Measurements from ENCODE around the gene NHSL2. TPM values are rescaled to one million over a fixed set of nuclear protein-coding genes. Genes with fewer than 3 reads are reported as not detected.

The NHSL2 gene
- total RNA-seq, 1 experiment from 2014 or later: not detected

GRCh38 chrX:72026341-72027023, 115.8 kb downstream of the NHSL2 start:
- no peak for DNase-seq (ENCODE audit: low read depth, low spot score)
- in situ Hi-C loops (cut with HindIII; ENCODE audit: low pct_unique_long_range_greater_than_20kb, low sequenced_read_pairs): no loop called here

DNA sequence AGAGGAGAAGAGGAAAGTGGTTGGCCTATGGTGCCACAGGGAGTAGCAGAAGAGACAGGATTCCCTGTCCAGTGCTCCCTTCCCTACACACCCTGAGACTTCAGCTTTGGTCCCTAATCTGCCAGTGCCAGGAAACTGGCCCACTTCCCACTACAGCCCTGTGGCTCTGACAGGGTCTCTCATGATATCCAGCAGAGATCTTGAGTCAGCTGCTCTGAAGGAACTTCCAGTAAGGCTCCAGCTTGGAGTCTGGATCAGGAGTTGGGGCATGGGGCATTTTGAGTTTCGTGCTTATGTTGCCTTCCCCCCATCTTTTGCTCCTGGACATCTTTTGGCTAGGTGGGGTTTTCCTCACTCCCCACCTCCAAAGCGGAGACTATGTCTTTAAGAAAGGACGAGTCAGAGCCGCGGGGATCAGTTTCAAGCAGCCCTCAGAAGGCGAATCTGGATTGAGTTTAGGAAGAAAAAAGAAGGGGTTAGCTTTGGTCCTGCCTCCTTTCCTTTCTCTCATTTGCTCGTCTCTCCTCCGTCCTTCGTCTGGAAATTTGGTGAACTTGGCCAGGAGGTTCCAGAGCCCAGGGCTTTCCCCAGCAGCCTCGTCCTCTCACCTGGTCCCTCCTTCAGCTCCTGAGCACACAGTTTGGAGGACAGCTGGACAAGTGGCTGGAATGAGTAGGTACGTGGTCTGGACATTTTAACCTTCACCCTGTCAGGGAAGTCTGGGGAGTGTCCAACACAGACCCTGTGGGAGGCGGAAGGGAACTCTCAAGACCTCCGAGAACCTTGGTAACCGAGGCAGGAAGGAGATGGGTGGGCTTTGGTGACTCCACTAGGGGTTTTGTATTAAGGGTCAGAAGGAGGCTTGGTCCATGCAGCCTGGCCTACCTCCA, 116.6 kb downstream of the NHSL2 start:
- in situ Hi-C loops (cut with HindIII; ENCODE audit: low pct_unique_long_range_greater_than_20kb, low sequenced_read_pairs): no loop called here
- DNase-seq (ENCODE audit: low read depth, low spot score): no peak

DNA sequence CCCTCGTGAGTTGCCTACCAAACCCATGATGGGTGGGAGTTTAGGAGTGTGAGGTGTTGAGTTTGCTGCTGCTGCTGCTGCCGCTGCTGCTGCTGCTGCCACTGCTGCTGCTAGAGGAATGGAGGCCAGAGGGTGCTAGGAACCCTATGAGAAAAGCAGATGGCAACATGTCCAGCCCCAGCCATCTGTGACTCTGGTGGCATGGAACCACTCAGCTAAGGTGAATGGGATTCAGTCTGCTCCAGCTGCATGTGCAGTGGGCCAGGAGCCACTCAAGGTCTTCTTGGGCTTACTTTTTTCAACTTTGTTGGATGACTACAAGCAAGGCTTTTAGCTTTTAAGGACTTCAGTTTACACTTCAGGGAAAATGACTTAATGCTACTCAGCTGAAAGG, 117.3 kb downstream of the NHSL2 start:
- DNase-seq (ENCODE audit: low read depth, low spot score): no peak
- in situ Hi-C loops (cut with HindIII; ENCODE audit: low pct_unique_long_range_greater_than_20kb, low sequenced_read_pairs): no loop called here

- no peak for DNase-seq (ENCODE audit: low read depth, low spot score)
- in situ Hi-C loops (cut with HindIII; ENCODE audit: low pct_unique_long_range_greater_than_20kb, low sequenced_read_pairs): no loop called here
These were observed 118.2 kb downstream of the NHSL2 start for GRCh38 chrX:72028701-72029470.

GRCh38 chrX:72029483-72030411, 119.1 kb downstream of the NHSL2 start:
- no peak for DNase-seq (ENCODE audit: low read depth, low spot score)
- in situ Hi-C loops (cut with HindIII; ENCODE audit: low pct_unique_long_range_greater_than_20kb, low sequenced_read_pairs): no loop called here

DNA sequence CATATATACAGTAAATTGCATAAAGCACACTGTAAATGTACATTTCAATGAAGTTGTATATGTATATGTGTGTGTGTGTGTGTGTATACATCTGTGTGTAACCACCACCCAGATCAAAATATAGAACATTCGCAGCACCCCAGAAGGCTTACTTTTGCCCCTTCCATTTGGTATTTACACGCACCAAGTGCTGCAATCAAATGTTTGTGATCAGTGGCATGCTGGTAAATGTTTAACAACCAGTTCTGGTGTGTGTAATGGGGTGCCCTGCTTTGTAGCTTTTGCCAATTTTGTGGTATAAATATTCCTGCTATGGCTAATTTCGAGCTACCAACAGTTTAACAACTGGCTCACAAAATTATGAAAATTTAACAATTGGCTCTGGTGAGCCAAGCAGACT, 119.8 kb downstream of the NHSL2 start:
- in situ Hi-C loops (cut with HindIII; ENCODE audit: low pct_unique_long_range_greater_than_20kb, low sequenced_read_pairs): no loop called here
- DNase-seq (ENCODE audit: low read depth, low spot score): no peak

- DNase-seq (ENCODE audit: low read depth, low spot score): no peak
- in situ Hi-C loops (cut with HindIII; ENCODE audit: low pct_unique_long_range_greater_than_20kb, low sequenced_read_pairs): no loop called here
These were observed 120.5 kb downstream of the NHSL2 start for GRCh38 chrX:72031118-72031517.

GRCh38 chrX:72031634-72032033, 121.0 kb downstream of the NHSL2 start:
- in situ Hi-C loops (cut with HindIII; ENCODE audit: low pct_unique_long_range_greater_than_20kb, low sequenced_read_pairs): no loop called here
- no peak for DNase-seq (ENCODE audit: low read depth, low spot score)

DNA sequence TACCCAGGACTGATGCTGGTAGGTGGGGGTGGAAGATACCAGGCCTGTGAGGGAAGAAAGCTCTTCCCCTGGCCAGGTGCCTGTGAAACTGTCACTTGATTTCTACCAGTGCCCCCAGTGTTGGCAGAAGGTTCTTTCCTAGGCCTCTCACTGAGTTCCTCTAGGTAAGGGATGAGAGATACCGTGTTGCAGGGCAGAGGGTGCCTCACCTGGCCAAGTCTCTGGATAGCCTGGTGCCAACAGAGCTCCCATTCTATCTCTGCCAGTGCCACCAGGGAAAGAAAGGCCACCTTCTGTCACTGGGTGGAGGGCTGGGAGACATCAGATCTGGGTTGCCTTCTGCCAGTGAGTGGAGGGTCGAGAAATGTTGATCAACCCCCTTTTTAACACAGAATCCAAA, 127.0 kb downstream of the NHSL2 start:
- in situ Hi-C loops (cut with HindIII; ENCODE audit: low pct_unique_long_range_greater_than_20kb, low sequenced_read_pairs): no loop called here
- DNase-seq (ENCODE audit: low read depth, low spot score): no peak

DNA sequence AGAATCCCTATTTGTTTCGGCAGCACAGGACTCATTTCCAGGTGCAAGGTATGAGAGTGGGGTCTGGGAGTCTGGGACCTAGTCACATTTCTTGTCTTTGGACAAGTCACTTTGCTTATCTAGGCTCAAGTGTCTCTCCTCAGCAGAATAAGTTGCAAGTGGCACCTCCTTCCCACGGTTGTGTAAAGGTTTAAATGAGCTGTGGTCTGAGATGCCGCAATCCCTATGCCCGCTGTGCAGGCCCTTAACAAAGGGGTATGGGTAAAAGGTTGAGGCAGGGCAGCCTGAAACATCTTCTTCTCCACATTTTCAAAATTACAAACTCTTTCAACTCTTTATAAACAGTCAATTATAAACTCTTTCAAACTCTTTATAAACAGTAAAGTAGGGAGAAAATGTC, 127.4 kb downstream of the NHSL2 start:
- no peak for DNase-seq (ENCODE audit: low read depth, low spot score)
- in situ Hi-C loops (cut with HindIII; ENCODE audit: low pct_unique_long_range_greater_than_20kb, low sequenced_read_pairs): no loop called here

DNA sequence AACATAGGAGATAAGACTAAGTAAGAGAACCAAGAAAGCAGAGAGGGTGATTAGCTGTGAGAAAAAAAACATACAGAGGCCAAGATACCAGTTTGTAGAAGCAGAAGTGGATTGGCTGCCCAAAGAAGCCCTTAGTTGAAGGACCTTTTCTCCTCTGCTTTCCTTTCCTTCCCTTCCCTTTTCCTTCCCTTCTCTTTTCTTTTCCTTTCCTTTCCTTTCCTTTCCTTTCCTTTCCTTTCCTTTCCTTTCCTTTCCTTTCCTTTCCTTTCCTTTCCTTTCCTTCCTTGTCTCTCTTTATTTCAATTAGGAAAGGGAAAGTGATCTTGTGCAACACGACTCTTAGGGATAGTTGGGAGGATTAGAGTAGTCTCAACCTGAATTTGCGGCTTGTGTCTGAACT, 128.2 kb downstream of the NHSL2 start:
- in situ Hi-C loops (cut with HindIII; ENCODE audit: low pct_unique_long_range_greater_than_20kb, low sequenced_read_pairs): no loop called here
- no peak for DNase-seq (ENCODE audit: low read depth, low spot score)

GRCh38 chrX:72040506-72040905, 129.9 kb downstream of the NHSL2 start:
- in situ Hi-C loops (cut with HindIII; ENCODE audit: low pct_unique_long_range_greater_than_20kb, low sequenced_read_pairs): no loop called here
- no peak for DNase-seq (ENCODE audit: low read depth, low spot score)

DNA sequence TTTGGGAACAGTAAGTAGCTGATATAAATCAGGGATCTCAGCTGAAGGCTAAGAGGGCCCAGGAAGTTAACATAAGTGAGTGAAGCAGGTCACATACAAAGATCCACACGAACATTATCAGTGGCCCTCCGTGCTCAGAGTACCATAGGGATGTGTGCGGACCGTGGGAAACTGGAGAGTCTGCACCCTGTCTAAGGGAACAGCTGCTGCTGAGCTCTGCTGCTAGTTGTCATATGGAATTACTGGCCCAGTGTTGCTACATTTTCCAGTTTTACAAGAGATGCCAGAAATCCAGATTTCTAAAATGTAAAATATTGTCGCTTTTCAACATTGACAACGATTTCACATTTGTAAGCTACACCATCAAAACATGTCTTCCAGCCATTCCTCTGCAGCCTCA, 130.5 kb downstream of the NHSL2 start:
- DNase-seq (ENCODE audit: low read depth, low spot score): no peak
- in situ Hi-C loops (cut with HindIII; ENCODE audit: low pct_unique_long_range_greater_than_20kb, low sequenced_read_pairs): no loop called here

DNA sequence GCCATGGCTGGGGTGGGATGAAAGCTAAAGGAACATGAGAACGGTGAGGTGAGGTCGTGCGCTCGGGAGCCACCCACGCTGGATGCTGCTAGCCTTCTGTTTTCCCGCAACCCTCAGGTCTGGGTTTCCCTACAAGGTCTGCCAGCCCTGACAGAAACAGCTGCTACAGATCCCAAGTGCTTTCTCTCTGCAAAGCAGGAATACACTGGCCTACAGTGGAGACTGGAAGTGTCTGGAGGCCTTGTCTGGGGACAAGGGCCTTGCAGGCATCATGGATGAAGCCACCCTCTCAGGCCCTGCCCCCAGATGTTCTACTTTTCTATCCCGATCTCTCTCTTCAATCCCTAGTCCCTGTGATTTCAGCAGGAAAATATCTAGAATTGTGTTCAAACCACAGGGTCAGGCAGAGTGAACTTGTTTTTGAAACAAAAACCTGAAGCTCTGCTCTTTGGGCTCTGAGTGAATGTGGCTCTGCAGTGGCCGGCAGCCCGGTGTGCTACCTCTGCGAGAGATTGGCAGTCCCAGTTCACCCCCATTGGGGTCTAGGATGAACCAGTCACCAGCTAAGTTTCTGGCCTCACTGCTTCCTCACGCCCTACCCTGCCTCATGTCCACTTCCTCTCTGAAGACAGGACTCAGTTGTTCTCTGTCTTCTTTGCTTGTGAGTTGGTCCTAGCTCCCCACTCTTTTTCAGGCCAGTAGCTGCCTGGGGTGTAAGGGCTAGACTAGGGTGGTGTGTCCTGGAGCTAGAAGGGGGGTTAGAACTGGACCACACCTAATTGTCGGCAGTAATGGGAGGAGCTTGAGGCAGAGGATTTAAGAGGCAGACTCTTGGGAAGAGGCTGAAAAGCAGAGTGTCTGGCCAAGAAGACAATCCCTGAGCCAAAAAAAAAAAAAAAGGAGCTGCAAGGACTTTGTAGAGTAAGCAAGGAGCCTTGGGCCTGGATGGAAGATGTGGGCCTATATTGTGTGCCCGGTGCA, 131.5 kb downstream of the NHSL2 start:
- no peak for DNase-seq (ENCODE audit: low read depth, low spot score)

DNA sequence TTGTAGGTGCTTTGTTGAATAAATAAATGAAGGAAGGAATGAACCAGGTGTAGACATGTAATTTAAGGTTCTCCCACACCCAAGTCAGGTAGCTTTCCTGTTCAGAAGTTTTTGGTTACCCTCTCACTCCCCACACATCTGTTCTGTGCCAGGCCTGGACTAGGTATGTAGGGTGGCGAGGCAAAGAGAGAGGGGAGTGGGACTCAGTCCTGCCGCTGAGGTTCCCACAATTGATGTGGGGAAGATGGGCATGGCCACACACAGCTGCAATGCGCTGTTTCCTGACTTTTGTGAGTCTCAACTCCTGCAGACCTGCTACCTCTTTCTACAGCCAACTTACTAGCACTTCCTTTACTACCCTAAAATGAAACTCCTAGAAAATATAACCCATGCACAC, 132.2 kb downstream of the NHSL2 start:
- no peak for DNase-seq (ENCODE audit: low read depth, low spot score)
- in situ Hi-C loops (cut with HindIII; ENCODE audit: low pct_unique_long_range_greater_than_20kb, low sequenced_read_pairs): no loop called here

More for the DNA sequence above, 131.5 kb downstream of the NHSL2 start:
- in situ Hi-C loops (cut with HindIII; ENCODE audit: low pct_unique_long_range_greater_than_20kb, low sequenced_read_pairs): no loop called here

DNA sequence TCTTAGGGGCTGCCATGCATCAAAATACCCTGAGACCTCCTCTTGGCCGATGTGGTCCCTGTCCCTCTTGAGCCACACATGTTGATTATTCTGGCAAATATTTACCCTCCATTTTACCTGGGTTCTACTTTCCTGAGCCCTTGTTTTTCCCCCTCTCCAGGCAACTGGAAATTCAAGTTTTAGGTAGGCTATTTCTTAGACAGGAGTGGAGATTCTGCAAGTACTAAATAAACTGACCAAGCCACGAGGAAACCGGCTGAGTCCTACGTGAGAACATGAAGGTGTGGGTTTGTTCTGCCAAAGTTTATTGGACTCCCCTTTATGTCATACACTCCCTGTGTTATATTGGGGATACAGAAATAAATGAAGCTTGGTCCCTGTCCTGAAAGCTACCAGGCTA, 133.0 kb downstream of the NHSL2 start:
- DNase-seq (ENCODE audit: low read depth, low spot score): no peak
- in situ Hi-C loops (cut with HindIII; ENCODE audit: low pct_unique_long_range_greater_than_20kb, low sequenced_read_pairs): no loop called here

All from SK-MEL-5 (cell line).